Measurements from ENCODE around the gene CTDP1. TPM values are rescaled to one million over a fixed set of nuclear protein-coding genes. Genes with fewer than 3 reads are reported as not detected.

The CTDP1 gene
- total RNA-seq, 2 experiments from 2014 or later = 11.9 to 15.4 TPM

DNA sequence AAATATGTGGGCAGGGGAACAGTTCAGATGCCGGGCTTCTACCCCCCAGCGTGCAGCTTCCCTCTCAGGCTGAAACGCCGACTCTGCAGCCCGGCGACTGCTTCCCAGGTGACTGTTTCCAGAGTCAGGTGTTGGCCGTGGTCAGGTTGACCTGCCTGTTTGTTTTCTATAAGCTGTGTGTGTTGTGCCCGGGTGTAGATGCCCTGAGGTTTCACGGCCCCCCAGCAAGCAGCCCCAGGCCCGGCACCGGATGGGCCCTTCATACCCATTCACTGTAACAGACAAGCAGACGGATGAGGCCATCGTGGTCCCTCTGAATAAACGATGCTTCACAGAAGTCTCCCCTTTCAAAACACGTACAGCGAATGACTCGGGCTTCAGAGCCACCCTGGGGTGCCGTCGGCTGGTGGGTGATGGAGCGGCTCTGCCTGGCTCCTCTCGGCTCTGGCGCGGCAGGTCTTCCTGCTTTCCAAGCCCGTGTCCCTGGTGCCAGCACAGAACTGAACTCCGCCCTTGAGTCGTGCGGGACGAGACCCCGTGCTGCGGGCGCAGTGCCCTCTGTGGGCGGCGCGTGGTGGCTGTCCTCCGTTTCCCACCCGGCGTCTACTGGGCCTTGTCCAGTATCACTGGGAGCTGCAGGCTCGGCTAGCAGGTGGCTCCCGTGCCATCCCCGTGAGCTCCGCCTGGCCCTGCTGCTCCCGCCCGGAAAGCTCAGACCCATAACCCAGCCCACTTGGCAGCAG, 103.1 kb downstream of the CTDP1 start:
- TF ChIP-seq, protein P1, sequence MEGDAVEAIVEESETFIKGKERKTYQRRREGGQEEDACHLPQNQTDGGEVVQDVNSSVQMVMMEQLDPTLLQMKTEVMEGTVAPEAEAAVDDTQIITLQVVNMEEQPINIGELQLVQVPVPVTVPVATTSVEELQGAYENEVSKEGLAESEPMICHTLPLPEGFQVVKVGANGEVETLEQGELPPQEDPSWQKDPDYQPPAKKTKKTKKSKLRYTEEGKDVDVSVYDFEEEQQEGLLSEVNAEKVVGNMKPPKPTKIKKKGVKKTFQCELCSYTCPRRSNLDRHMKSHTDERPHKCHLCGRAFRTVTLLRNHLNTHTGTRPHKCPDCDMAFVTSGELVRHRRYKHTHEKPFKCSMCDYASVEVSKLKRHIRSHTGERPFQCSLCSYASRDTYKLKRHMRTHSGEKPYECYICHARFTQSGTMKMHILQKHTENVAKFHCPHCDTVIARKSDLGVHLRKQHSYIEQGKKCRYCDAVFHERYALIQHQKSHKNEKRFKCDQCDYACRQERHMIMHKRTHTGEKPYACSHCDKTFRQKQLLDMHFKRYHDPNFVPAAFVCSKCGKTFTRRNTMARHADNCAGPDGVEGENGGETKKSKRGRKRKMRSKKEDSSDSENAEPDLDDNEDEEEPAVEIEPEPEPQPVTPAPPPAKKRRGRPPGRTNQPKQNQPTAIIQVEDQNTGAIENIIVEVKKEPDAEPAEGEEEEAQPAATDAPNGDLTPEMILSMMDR (conservative IDR thresholded peaks at IDR 0.05; ENCODE audit: low read length) = no peak
- TF ChIP-seq EZH2phosphoT487 (IDR thresholded peaks at IDR 0.05; ENCODE audit: borderline replicate concordance, low read depth, low read length) = no peak
- H3K4me2 ChIP-seq (ENCODE audit: low read length) = no peak overlapping the region
- intact Hi-C loops (cut with micrococcal nuclease; ENCODE audit: unreplicated experiment) = no loop called here
- ChIA-PET CTCF (ENCODE audit: unreplicated experiment) (interaction anchor here (0.7 kb wide), 1 partner anchor 9 kb away, joined by 3 read pairs; no protein-coding TSS in a partner anchor), POLR2A (no interaction called here)
- H3K4me3 ChIP-seq (ENCODE audit: low read depth, low read length, poor library complexity, severe bottlenecking) = no peak overlapping the region
- DNase-seq (ENCODE audit: low spot score) = no peak
- BruUV-seq (replicated peaks) = no TSS peak
- H4K20me1 ChIP-seq (ENCODE audit: insufficient read depth, low read length) = no peaks in the 10 kb centered on the region
- H3K27ac ChIP-seq (ENCODE audit: low read depth, low read length, poor library complexity, severe bottlenecking) = no peak overlapping the region
- H3K9me3 ChIP-seq (ENCODE audit: low read length) = no peaks in the 10 kb centered on the region
- no peaks in the 10 kb centered on the region for H3K4me1 ChIP-seq (ENCODE audit: insufficient read depth, low read length, poor library complexity, severe bottlenecking)
- no peak overlapping the region for H2AFZ ChIP-seq (ENCODE audit: low read length)
- no peaks in the 10 kb centered on the region for H3K9me2 ChIP-seq (ENCODE audit: insufficient read depth, low read length)
- no peaks in the 10 kb centered on the region for H3K79me2 ChIP-seq (ENCODE audit: insufficient read depth, low read depth, low read length)
- no peaks in the 10 kb centered on the region for H3K36me3 ChIP-seq (ENCODE audit: insufficient read depth, low read length)

DNA sequence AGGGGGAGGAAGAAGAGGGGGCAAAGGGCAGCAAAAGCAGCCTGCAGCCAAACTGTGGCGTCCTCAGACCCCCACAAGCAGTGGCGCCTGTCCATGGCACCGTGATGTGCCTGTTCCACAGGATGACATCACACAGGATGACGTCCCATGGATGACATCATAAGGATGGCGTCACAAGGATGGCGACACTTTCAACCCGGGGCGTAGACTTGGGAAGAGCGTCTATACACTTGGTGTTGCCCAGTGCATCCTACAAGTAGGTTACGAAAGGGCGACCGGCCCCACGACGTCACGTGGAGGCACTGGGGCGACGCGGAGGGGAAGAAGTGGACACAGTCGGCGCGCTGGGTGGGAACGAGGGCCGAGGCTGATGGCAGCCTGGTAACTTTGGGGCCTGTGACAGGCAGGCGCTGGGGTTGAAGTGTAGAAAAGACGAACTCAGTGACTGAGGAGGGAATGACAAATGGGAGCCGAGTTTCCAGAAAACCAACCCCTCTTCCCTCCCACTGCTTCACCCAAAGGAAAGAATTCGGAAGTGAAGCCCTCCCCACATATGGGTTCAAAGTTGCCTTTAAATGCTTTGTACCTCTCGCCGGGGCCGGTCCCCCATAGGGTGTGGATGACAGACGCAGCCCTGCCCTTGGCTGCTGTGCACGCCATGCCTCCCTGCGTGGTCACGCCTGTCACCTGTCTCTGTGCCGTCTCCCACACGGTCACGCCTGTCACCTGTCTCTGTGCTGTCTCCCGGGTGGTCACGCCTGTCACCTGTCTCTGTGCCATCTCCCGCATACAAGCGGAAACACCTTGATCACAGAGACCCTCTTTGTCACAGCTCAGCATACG, 104.7 kb downstream of the CTDP1 start:
- ChIA-PET POLR2A (no interaction called here), CTCF (ENCODE audit: unreplicated experiment) (no interaction called here)
- BruUV-seq (replicated peaks) = no TSS peak
- DNase-seq (ENCODE audit: low spot score) = no peak
- TF ChIP-seq, protein P1 (conservative IDR thresholded peaks at IDR 0.05; ENCODE audit: low read length) = no peak
- TF ChIP-seq EZH2phosphoT487 (IDR thresholded peaks at IDR 0.05; ENCODE audit: borderline replicate concordance, low read depth, low read length) = no peak
- H3K36me3 ChIP-seq (ENCODE audit: insufficient read depth, low read length) = no peaks in the 10 kb centered on the region
- no peak overlapping the region for H3K4me3 ChIP-seq (ENCODE audit: low read depth, low read length, poor library complexity, severe bottlenecking)
- H2AFZ ChIP-seq (ENCODE audit: low read length) = no peak overlapping the region
- no peak overlapping the region for H3K27ac ChIP-seq (ENCODE audit: low read depth, low read length, poor library complexity, severe bottlenecking)
- H3K9me2 ChIP-seq (ENCODE audit: insufficient read depth, low read length) = no peaks in the 10 kb centered on the region
- H3K79me2 ChIP-seq (ENCODE audit: insufficient read depth, low read depth, low read length) = no peaks in the 10 kb centered on the region
- H3K4me2 ChIP-seq (ENCODE audit: low read length) = peak overlapping the region; percentile 41; the same call in 1 of the 2 replicates
- intact Hi-C loops (cut with micrococcal nuclease; ENCODE audit: unreplicated experiment) = no loop called here
- H3K4me1 ChIP-seq (ENCODE audit: insufficient read depth, low read length, poor library complexity, severe bottlenecking) = no peaks in the 10 kb centered on the region
- H3K9me3 ChIP-seq (ENCODE audit: low read length) = no peaks in the 10 kb centered on the region
- H4K20me1 ChIP-seq (ENCODE audit: insufficient read depth, low read length) = no peaks in the 10 kb centered on the region
